ENCODE measurements around the gene SYNE2. TPM values are rescaled to one million over a fixed set of nuclear protein-coding genes. Genes with fewer than 3 reads are reported as not detected.

SYNE2 gene
- total and polyA plus RNA-seq, 2 donors, result 33.5 to 102 TPM

DNA sequence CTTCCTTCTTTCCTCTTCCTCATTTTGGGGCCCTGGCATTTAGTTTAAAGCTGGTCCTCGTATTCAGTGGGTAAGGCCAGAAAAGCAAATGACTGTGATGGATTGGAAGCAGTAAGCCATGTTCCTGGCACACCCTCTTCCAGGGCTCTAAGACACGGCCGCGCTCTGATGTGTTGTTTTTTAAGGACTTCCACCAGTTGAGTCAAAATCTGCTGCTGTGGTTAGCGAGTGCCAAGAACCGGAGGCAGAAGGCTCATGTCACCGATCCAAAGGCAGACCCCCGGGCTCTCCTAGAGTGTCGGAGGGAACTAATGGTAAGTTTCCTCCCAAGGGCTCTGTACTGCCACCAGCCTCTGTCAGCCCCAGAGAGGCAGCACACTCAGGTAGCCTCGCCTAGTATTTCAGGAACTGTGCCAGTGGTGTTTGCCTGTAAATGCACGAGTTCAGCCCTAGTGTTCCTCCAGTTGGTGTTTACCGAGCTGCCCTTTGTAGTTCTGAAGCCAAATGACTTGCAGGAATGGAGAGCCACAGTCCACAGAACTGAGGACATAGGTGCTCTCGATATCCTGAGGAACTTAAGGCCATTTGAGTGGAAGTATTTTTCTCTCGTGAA, 368.7 kb downstream of the SYNE2 start:
- WGBS, result 90% methylated on average over 14 of the region's 14 CpGs
- H3K4me3 ChIP-seq (ENCODE audit: low read depth, low read length), result no peak overlapping the region
- no peak overlapping the region for H3K27ac ChIP-seq (ENCODE audit: low read depth)
- no peak for DNase-seq (ENCODE audit: extremely low spot score)
- H3K4me1 ChIP-seq (ENCODE audit: insufficient read depth), result no peaks in the 10 kb centered on the region
- peaks cover 5% of the 10 kb centered on the region for H3K36me3 ChIP-seq (ENCODE audit: insufficient read depth)

DNA sequence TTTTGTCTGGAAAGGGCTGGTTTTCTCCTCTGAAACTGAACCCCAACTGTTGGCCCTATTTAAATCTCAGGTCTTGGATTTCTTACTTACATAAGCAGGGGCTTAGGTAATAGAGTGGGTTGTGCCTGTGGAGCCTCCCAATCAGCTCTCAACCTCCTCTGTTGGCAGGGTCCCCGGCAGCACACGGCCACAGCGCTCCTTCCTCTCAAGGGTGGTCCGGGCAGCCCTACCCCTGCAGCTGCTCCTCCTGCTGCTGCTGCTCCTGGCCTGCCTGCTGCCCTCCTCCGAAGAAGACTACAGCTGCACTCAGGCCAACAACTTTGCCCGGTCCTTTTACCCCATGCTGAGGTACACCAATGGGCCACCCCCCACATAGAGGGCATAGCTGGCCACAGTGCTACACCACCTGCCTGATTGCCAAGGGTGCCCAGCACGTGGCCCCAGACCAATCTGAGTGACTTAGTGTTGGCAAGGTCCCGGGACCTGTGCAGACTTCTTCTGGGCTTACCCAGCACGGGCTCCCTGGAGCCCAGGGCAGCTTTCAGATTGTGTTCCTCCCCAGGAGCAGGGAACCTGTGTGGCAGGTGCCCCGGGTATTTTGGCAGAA, 372.4 kb downstream of the SYNE2 start:
- Histone ChIP-seq H3K4me3 (ENCODE audit: low read depth, low read length) (no peak overlapping the region), H3K4me1 (ENCODE audit: insufficient read depth) (no peaks in the 10 kb centered on the region), H3K27ac (ENCODE audit: low read depth) (no peak overlapping the region), H3K36me3 (ENCODE audit: insufficient read depth) (peaks cover 5% of the 10 kb centered on the region)
- WGBS, result 90% methylated on average over 10 of the region's 10 CpGs
- no peak for DNase-seq (ENCODE audit: extremely low spot score)

DNA sequence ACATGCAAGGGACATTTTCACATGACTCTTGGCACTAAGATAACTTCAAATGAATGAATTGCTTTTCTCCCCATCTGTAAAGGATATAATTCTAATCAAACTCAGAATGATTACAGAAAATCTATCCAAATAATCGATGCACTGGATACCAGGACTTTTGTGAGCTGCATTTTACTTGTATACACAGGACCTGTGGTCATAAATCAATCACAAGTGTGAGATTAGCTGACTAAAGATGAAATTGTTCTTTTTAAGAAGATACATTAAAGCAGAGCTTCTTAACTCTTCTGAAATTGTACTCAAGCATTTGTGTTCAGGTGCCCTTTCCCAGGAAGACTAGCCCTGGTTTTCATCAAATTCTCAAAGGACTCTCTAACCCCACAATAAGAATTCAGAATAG, 375.1 kb downstream of the SYNE2 start:
- DNase-seq (ENCODE audit: extremely low spot score), result no peak
- WGBS, result 37% methylated on average over 1 of the region's 1 CpG
- peaks cover 5% of the 10 kb centered on the region for H3K36me3 ChIP-seq (ENCODE audit: insufficient read depth)
- no peaks in the 10 kb centered on the region for H3K4me1 ChIP-seq (ENCODE audit: insufficient read depth)
- no peak overlapping the region for H3K27ac ChIP-seq (ENCODE audit: low read depth)
- H3K4me3 ChIP-seq (ENCODE audit: low read depth, low read length), result no peak overlapping the region

DNA sequence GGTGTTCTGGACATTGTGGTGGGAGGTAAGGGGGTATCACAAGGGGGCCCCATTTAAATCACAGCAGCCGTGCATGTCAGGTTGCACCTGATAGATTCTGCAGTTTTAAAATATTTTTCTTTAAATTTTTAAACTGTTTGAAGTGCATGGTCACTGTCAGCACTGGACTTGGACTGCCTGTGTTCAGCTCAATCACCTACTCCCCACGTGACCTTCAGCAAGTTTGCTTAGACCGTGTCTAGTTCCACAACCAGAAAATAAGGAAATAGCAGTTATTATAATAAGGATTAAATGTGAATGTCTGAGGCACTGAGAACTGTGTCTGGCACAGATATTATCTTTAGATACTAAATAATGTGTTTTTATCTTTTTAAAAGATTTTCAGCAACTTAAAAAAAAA, 376.7 kb downstream of the SYNE2 start:
- WGBS, result 86% methylated on average over 3 of the region's 3 CpGs
- H3K36me3 ChIP-seq (ENCODE audit: insufficient read depth), result peaks cover 2% of the 10 kb centered on the region
- H3K27ac ChIP-seq (ENCODE audit: low read depth), result no peak overlapping the region
- H3K4me1 ChIP-seq (ENCODE audit: insufficient read depth), result no peaks in the 10 kb centered on the region
- no peak overlapping the region for H3K4me3 ChIP-seq (ENCODE audit: low read depth, low read length)
- DNase-seq (ENCODE audit: extremely low spot score), result no peak

DNA sequence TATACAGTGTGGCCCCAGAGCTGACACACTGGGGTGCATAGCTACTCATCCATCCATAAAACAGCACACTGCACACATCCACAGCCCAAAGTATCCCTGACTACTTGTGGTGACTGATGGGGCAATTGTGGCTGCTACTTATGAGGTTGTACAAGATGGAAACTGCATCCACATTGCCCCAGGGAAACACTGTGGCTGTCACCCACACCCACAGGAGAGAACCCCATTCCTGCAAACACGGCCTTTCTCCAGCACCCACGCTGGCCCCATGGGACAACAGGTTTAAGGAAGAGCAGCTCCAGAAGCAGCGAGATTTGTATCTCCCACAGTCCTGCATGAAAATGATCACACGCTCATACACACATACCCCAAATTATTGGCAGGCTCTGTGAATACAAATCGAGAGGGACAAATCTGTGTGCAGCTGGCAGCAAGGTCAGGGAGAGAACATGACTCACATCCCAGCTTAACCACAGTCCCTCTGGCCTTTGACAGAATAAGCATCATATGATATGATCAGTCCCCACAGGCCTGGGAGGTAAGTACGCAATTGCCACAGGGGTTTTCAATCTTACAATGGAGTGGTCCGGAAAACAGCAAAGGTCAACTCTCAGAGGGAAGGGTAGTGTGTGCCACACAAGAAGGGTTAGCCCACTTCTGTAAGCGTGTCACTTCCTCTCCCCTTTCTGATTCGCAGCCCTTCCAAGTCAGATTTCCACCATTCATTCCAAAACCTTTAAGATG, 379.5 kb downstream of the SYNE2 start:
- no peaks in the 10 kb centered on the region for H3K4me1 ChIP-seq (ENCODE audit: insufficient read depth)
- DNase-seq (ENCODE audit: extremely low spot score), result no peak
- no peak overlapping the region for H3K4me3 ChIP-seq (ENCODE audit: low read depth, low read length)
- 72% methylated on average over 9 of the region's 9 CpGs for WGBS
- H3K27ac ChIP-seq (ENCODE audit: low read depth), result no peak overlapping the region
- H3K36me3 ChIP-seq (ENCODE audit: insufficient read depth), result no peaks in the 10 kb centered on the region

DNA sequence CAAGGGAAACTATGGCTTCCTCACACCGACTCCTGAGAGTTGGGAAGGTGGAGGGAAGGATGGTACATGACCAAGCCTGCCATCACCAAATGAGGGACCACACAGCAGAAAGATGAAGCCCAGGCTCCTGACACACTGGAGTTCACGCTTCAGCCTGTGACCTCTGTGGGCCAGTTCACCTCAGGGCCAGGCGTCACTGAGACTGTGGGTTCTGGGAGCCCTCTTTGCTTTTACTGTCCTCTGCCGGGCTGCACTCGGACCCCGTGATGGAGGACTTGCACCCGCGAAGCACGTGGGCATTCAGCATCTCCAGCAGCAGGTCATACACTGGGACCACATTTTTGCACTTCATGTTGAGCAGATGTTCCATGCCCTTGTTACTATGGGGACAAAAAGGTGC, 380.1 kb downstream of the SYNE2 start:
- no peak overlapping the region for H3K27ac ChIP-seq (ENCODE audit: low read depth)
- no peak for DNase-seq (ENCODE audit: extremely low spot score)
- WGBS, result 93% methylated on average over 9 of the region's 9 CpGs

DNA sequence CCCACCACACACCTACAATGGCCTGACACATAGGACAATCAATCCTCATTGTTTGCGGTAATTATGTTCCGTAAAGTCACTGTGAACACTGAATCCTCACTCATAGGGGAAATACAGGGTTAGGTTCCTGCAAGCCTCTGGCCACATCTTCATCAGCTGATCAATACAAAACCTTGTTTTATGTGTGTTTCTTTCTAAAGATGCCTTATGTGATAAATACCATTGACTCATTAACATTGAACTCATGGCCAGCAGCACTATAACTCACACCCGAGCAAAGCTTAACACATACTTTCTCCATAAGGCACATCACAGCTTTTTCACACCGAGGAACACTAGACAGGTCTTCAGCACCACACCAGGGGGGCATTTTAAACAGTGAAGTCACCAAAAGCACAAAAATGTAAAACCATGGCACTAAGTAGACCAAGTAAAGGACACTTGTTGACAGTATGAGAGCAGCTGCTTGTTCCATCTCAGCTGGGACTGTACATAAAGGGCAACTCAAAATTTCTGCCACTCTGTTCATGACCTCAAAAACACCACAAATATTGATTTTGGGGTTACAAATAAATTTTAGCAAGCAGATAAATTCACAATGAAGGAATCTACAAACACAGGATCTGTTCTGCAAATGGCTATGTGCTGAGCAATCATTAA, 380.9 kb downstream of the SYNE2 start:
- Histone ChIP-seq H3K36me3 (ENCODE audit: insufficient read depth) (no peaks in the 10 kb centered on the region), H3K4me3 (ENCODE audit: low read depth, low read length) (no peak overlapping the region), H3K27ac (ENCODE audit: low read depth) (no peak overlapping the region), H3K4me1 (ENCODE audit: insufficient read depth) (no peaks in the 10 kb centered on the region)
- WGBS, result 92% methylated on average over 4 of the region's 4 CpGs
- DNase-seq (ENCODE audit: extremely low spot score), result no peak

More for the DNA sequence above, 380.1 kb downstream of the SYNE2 start:
- no peaks in the 10 kb centered on the region for H3K4me1 ChIP-seq (ENCODE audit: insufficient read depth)
- no peaks in the 10 kb centered on the region for H3K36me3 ChIP-seq (ENCODE audit: insufficient read depth)
- H3K4me3 ChIP-seq (ENCODE audit: low read depth, low read length), result no peak overlapping the region

DNA sequence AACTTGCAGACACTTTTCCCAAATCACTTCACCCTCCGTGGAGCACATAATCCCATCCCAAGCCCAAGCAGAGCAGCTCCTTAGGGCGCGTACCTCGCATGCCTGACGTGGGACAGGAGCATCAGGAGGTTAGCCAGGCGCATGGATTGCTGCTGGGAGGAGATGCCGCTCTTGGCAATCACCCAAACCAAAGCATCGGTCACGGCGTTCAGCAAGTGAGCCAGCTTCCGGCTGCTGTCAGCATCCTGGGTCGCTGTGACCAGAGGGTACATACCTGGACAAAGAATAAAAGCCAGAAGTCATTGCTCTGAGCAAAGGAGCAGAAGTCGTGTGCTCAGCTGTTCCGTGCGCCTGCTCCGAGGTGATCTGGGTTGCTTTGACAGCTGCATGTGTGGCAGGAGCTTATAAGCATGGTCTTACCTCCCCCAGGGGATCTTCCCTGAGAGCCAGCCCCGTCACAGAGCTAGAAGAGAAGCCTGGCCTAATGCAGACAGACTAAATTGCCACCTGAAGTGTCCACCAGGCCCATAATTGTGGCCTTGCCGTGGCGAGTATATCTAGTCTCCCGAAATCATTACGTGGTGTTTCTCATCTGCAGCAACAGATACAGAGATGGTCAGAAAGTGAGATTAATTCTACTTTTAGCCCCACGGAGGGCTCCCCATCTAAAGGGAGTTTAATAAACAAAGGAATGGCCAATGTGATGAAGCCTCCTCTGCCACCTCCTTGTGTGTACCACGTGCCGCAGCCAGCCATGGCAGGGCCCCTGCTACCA, 382.3 kb downstream of the SYNE2 start:
- Histone ChIP-seq H3K4me3 (ENCODE audit: low read depth, low read length) (no peak overlapping the region), H3K27ac (ENCODE audit: low read depth) (no peak overlapping the region), H3K4me1 (ENCODE audit: insufficient read depth) (no peaks in the 10 kb centered on the region), H3K36me3 (ENCODE audit: insufficient read depth) (no peaks in the 10 kb centered on the region)
- 53% methylated on average over 24 of the region's 24 CpGs for WGBS
- no peak for DNase-seq (ENCODE audit: extremely low spot score)

DNA sequence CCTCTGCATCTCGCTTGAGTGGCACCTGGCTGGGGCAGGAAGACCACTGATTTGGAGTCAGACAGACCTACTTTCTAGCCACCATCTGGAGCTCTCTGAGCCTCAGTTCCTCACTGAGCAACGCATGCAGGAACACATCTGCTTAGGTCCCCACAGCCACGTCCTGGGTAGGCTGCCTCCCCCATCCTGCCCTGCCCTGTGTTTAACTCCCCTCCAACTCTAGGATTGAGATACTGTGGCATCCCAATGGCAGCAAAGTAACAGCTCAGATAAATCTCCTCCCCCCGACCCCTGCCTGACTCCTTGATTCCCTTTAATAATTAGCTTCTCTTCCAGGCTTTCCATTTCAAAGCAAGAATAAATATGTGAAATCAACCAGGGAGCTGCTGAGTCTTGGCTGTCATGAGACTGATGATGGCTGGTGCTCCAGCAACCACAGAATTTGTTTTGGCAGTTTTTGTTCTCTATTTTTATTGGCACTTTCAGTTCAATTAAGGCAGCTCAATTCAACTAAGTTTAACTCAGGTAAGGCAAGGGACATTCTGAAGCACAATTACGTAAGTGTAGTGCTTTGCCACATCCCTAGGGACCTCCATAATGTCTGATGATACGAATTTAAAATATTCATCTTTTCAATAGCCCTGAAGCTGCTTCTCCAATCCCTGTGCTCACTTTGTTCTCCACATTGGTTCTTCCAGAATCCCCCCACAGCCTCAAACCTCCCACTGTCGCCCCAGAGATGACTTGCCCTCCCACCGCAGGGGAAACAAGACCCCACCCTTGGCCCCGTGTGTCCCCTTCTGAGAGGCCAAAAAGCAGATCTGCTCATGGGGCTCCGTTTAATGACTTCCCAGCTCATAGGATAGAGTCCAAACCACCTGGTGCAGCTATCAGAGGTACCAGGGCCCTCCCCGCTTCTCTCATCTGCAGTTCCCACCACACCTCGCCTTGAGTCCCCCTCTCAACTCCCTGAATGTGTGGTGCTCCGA, 383.1 kb downstream of the SYNE2 start:
- DNase-seq (ENCODE audit: extremely low spot score), result no peak
- WGBS, result 79% methylated on average over 13 of the region's 13 CpGs
- Histone ChIP-seq H3K4me1 (ENCODE audit: insufficient read depth) (no peaks in the 10 kb centered on the region), H3K36me3 (ENCODE audit: insufficient read depth) (no peaks in the 10 kb centered on the region), H3K4me3 (ENCODE audit: low read depth, low read length) (no peak overlapping the region), H3K27ac (ENCODE audit: low read depth) (no peak overlapping the region)

DNA sequence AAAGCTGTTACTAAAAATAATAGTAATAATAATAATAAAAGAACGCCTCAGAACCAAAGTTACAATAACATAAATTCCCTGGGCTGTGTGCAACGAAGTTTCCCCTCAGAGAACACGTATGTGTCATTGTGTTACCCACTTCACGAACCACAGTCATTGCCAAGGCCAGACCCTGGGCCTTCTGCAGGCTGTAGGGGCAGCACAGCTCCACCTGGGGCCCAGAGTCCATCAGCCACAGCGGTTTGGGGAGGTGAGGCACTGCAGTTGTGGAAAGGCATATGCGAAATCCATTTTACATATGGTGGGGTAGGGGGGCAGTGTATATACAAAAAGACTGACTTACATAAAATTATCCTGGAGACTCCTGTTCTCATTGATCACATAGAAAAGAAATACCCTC, 385.2 kb downstream of the SYNE2 start:
- DNase-seq (ENCODE audit: extremely low spot score), result no peak
- H3K36me3 ChIP-seq (ENCODE audit: insufficient read depth), result no peaks in the 10 kb centered on the region
- H3K27ac ChIP-seq (ENCODE audit: low read depth), result no peak overlapping the region
- no peak overlapping the region for H3K4me3 ChIP-seq (ENCODE audit: low read depth, low read length)
- WGBS, result 89% methylated on average over 6 of the region's 6 CpGs
- H3K4me1 ChIP-seq (ENCODE audit: insufficient read depth), result no peaks in the 10 kb centered on the region

DNA sequence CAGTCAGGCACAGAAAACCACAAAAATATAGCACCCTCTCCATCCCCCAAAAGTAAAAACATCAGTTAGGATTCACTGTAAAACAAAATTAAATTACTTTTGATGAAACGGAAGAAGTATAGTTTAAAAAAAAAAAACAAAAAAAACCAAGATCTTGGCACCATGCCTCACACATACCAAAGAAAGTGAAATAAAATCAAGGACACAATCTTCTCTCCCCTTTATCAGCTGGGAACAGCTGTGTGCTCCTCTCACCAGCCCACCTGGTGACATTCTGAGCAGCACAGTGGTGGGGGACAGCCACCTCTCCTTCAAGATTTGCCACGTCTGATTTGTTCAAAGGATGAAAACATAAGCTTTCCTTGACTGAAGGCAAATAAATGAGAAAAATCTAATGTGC, 385.8 kb downstream of the SYNE2 start:
- no peak for DNase-seq (ENCODE audit: extremely low spot score)
- 23% methylated on average over 2 of the region's 2 CpGs for WGBS
- H3K4me3 ChIP-seq (ENCODE audit: low read depth, low read length), result no peak overlapping the region
- H3K36me3 ChIP-seq (ENCODE audit: insufficient read depth), result no peaks in the 10 kb centered on the region
- H3K4me1 ChIP-seq (ENCODE audit: insufficient read depth), result no peaks in the 10 kb centered on the region
- H3K27ac ChIP-seq (ENCODE audit: low read depth), result no peak overlapping the region

DNA sequence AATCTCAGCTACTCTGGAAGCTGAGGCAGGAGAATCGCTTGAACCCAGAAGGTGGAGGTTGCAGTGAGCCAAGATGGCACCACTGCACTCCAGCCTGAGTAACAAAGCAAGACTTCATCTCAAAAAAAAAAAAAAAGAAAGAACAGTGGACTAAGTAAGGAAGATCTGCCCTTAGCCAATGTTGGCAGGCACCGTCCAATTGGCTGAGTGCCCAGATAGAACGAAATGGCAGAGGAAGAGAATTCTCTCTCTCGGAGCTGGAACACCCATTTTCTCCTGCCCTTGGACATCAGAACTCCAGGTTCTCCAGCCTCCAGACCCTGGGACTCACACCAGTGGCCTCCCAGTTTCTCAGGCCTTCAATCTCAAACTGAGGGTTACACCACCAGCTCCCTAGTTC, 391.5 kb downstream of the SYNE2 start:
- no peaks in the 10 kb centered on the region for H3K36me3 ChIP-seq (ENCODE audit: insufficient read depth)
- no peak overlapping the region for H3K27ac ChIP-seq (ENCODE audit: low read depth)
- WGBS, result 40% methylated on average over 4 of the region's 4 CpGs
- H3K4me3 ChIP-seq (ENCODE audit: low read depth, low read length), result no peak overlapping the region
- DNase-seq (ENCODE audit: extremely low spot score), result no peak
- no peaks in the 10 kb centered on the region for H3K4me1 ChIP-seq (ENCODE audit: insufficient read depth)
